Prostate gland (tissue), 2 donors: ENCODE measurements around the gene ZFP42. TPM values are rescaled to one million over a fixed set of nuclear protein-coding genes. Genes with fewer than 3 reads are reported as not detected.

Source experiments
- DNase-seq: peaks from one replicate; pipeline ENCODE4 v3.0.0-alpha.2; 2019; ENCODE audit warnings: low spot score
- H3K27ac ChIP-seq, 2 donors: fragments of 200-600 bp; sonication (generic); 2 replicates each; pipeline ENCODE4 v1.5.1; 2017 to 2019
- H3K27me3 ChIP-seq: fragments of 200-600 bp; sonication (generic); replicated peaks from 2 replicates; pipeline ENCODE4 v1.5.1; 2019; ENCODE audit not compliant: insufficient read depth
- H3K36me3 ChIP-seq, 2 donors: fragments of 200-600 bp; sonication (generic); 1 replicate in 1 of 2; 2 replicates in 1 of 2; pipeline versions ENCODE4 v1.5.1 to v1.8.1; 2017 to 2019
- H3K4me1 ChIP-seq: fragments of 200-600 bp; sonication (generic); replicated peaks from 2 replicates; pipeline ENCODE4 v1.5.1; 2019
- H3K4me3 ChIP-seq, 2 donors: fragments of 200-600 bp; sonication (generic); 2 replicates each; pipeline ENCODE4 v1.5.1; 2017 to 2019
- H3K9me3 ChIP-seq: fragments of 200-600 bp; sonication (generic); 2 replicates; pipeline ENCODE4 v1.5.1; 2017
- POLR2A ChIP-seq: fragments of 450-650 bp; IDR thresholded peaks from one replicate; pipeline ENCODE4 v1.6.1; 2016; ENCODE audit warnings: antibody characterized with exemption, mild to moderate bottlenecking
- POLR2AphosphoS5 ChIP-seq: sonication (generic); formaldehyde crosslinking; IDR thresholded peaks from one replicate; pipeline ENCODE4 v1.6.1; 2017; ENCODE audit warnings: antibody characterized with exemption
- WGBS: methylation state at CpG from one replicate; pipeline ENCODE4 v1.1.5; 2018; 5-methylcytosine and 5-hydroxymethylcytosine counted together
- intact Hi-C: fragments of 100-400 bp; cut with DNase I; formaldehyde crosslinking; loops from one replicate; pipeline ENCODE4 v1.14.2; 2022
- total RNA-seq, 2 donors: library from RNA; depleted of rRNA; stranded (reverse); fragments of >200 nt; gene quantifications; one replicate each; pipeline ENCODE4 v1.1.0, GENCODE V29; 2016
- TF ChIP-seq, protein P1 (sequence below), 4 experiments: fragments of 200-600 bp in 2 of 4; fragments of 450-650 bp in 2 of 4; sonication (generic) in 2 of 4; IDR thresholded peaks; 1 replicate in 3 of 4; 2 replicates in 1 of 4; pipeline ENCODE4 v1.5.1; 2016 to 2019; ENCODE audit warnings: antibody characterized with exemption in 4 of 4, mild to moderate bottlenecking in 2 of 4, moderate library complexity in 2 of 4

Gene ZFP42
- total RNA-seq, 2 donors from 2014 or later = 0.57 TPM; not detected in 1

DNA sequence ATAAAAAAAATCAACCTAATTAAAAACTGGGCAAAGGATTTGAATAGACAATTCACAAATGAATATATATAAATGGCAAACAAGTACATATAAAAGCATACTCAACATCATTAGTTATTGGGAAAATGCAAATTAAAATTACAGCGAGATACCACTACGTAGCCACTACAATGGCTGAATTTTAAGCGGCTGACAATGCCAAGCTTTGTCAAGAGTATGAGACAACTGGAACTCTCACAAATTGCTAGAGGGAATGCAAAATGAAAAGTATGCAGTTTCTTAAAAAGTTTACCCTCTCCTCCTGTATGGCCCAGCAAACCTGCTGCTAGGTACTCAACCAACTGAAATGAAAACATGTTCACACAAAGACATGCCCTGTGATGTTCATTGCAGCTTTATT, 34.8 kb downstream of the ZFP42 start:
- H3K4me1 ChIP-seq = no peaks in the 10 kb centered on the region
- no peak for DNase-seq
- no peaks in the 10 kb centered on the region for H3K27me3 ChIP-seq
- H3K36me3 ChIP-seq = no peaks in the 10 kb centered on the region
- no peak overlapping the region for H3K4me3 ChIP-seq
- TF ChIP-seq POLR2AphosphoS5 = no peak
- TF ChIP-seq POLR2A = no peak
- TF ChIP-seq, protein P1, sequence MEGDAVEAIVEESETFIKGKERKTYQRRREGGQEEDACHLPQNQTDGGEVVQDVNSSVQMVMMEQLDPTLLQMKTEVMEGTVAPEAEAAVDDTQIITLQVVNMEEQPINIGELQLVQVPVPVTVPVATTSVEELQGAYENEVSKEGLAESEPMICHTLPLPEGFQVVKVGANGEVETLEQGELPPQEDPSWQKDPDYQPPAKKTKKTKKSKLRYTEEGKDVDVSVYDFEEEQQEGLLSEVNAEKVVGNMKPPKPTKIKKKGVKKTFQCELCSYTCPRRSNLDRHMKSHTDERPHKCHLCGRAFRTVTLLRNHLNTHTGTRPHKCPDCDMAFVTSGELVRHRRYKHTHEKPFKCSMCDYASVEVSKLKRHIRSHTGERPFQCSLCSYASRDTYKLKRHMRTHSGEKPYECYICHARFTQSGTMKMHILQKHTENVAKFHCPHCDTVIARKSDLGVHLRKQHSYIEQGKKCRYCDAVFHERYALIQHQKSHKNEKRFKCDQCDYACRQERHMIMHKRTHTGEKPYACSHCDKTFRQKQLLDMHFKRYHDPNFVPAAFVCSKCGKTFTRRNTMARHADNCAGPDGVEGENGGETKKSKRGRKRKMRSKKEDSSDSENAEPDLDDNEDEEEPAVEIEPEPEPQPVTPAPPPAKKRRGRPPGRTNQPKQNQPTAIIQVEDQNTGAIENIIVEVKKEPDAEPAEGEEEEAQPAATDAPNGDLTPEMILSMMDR (IDR thresholded peaks at IDR 0.05) = no peak
- H3K27ac ChIP-seq = no peak overlapping the region
- 48% methylated on average over 3 of the region's 3 CpGs for WGBS
- intact Hi-C loops = no loop called here
- H3K9me3 ChIP-seq = no peaks in the 10 kb centered on the region

DNA sequence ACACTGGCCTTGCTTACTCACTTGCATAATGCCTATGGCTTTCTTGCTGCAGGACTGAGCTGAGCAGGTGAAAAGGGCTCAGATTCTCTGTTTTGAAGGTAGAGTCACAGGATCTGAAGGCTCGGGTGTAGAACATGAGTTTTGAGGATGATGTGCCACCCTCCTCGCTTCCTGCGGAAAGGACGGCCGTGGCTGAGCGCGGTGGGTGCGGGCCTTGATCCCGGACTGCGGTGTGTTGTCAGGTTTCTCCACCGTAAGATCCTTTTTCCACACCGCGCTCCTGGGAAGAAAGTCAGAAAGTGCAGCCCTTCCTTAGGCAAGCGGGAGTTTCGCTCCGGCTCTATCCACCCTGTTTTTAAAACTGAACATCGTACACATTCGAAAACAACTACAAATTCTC, 36.2 kb downstream of the ZFP42 start:
- 73% methylated on average over 18 of the region's 18 CpGs for WGBS
- no peaks in the 10 kb centered on the region for H3K4me1 ChIP-seq
- H3K36me3 ChIP-seq = no peaks in the 10 kb centered on the region
- no peak for DNase-seq
- H3K9me3 ChIP-seq = no peaks in the 10 kb centered on the region
- no peak overlapping the region for H3K27ac ChIP-seq
- no peak overlapping the region for H3K4me3 ChIP-seq
- TF ChIP-seq, protein P1 (IDR thresholded peaks at IDR 0.05) = no peak
- TF ChIP-seq POLR2A (no peak), POLR2AphosphoS5 (no peak)
- intact Hi-C loops = no loop called here
- no peaks in the 10 kb centered on the region for H3K27me3 ChIP-seq

DNA sequence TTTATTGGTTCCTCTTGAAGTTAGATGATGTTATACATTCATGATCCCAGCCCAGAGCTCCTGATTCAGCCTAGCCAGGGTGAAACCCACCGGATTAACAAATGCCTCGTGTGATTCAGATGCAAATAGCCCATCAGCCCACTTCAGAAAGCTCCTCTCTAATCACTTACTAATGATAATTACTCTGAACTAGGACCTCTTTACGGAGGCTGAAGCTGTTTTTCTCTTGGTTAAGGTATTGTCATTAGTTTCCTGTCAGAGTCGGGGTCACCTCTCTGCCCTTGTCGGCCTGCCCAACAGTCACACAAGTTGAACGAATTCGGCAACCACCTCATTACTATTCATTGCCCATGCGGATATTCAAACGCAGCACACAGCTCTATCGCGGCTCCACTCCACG, 36.6 kb downstream of the ZFP42 start:
- Histone ChIP-seq H3K4me1 (no peaks in the 10 kb centered on the region), H3K27ac (no peak overlapping the region), H3K4me3 (no peak overlapping the region), H3K36me3 (no peaks in the 10 kb centered on the region), H3K9me3 (no peaks in the 10 kb centered on the region), H3K27me3 (no peaks in the 10 kb centered on the region)
- intact Hi-C loops = no loop called here
- no peak for DNase-seq
- WGBS = 46% methylated on average over 12 of the region's 12 CpGs
- TF ChIP-seq POLR2AphosphoS5 = no peak
- TF ChIP-seq, protein P1 (IDR thresholded peaks at IDR 0.05) = no peak
- TF ChIP-seq POLR2A = no peak

- DNase-seq = no peak
- intact Hi-C loops = no loop called here
- H3K36me3 ChIP-seq = no peaks in the 10 kb centered on the region
- no peaks in the 10 kb centered on the region for H3K4me1 ChIP-seq
- WGBS = 69% methylated on average over 16 of the region's 16 CpGs
- no peaks in the 10 kb centered on the region for H3K27me3 ChIP-seq
- no peak overlapping the region for H3K4me3 ChIP-seq
- H3K27ac ChIP-seq = no peak overlapping the region
- TF ChIP-seq, protein P1 (IDR thresholded peaks at IDR 0.05) = no peak
- TF ChIP-seq POLR2AphosphoS5 = no peak
- H3K9me3 ChIP-seq = no peaks in the 10 kb centered on the region
These were observed 37.0 kb downstream of the ZFP42 start for GRCh38 chr4:188032583-188032982.

- TF ChIP-seq POLR2A (no peak), POLR2AphosphoS5 (no peak)
- TF ChIP-seq, protein P1 (IDR thresholded peaks at IDR 0.05) = no peak
- Histone ChIP-seq H3K4me3 (no peak overlapping the region), H3K36me3 (no peaks in the 10 kb centered on the region), H3K27ac (no peak overlapping the region), H3K4me1 (no peaks in the 10 kb centered on the region), H3K27me3 (no peaks in the 10 kb centered on the region), H3K9me3 (no peaks in the 10 kb centered on the region)
- intact Hi-C loops = no loop called here
- no peak for DNase-seq
- 78% methylated on average over 12 of the region's 12 CpGs for WGBS
These were observed 41.6 kb downstream of the ZFP42 start for GRCh38 chr4:188037003-188037713.
